ENCODE measurements around the gene LYRM1.

DNA sequence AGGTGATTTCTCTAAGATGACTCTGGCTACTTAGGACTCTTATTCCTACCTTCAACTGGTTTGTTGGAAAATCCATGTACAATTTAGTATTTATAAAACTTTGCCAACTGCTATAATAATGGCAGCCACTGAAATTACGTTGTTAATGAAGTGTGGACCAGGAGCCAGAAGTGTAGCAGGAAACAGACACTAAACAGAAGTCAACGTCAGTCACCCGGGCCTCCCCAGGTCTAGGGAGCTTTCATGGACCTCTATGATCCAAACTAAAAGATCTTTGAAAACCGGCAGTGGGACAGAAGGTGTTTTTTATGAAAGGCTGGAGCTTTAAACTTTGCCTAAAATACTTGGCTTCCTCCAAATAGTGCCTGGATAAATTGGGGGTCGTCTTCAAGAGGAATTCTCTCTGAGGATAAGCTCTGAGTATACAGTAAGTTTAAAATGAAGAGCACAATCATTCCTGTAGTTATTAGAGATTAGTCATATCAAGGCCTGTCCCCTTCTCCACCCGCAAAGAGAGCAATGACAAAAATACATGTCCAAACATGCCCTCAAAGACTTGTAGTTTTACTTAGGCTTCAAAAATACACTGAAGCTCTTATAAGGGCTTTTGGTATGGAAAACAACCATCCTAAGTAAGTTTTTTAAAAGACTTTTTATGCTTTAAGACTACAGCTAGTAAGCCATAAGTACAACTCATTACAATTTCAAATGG lies 35.0 kb upstream of the LYRM1 start:
- TF ChIP-seq GATA2 (IDR thresholded peaks at IDR 0.05; ENCODE audit: low read depth, low read length) (no peak), GATA3 (IDR thresholded peaks at IDR 0.05; ENCODE audit: low read depth, low read length) (no peak)
